ENCODE results near the gene CCDC40. TPM values are rescaled to one million over a fixed set of nuclear protein-coding genes. Genes with fewer than 3 reads are reported as not detected.

Gene CCDC40
- total and polyA plus RNA-seq, 2 donors from 2014 or later, result 5.1 to 22.6 TPM

DNA sequence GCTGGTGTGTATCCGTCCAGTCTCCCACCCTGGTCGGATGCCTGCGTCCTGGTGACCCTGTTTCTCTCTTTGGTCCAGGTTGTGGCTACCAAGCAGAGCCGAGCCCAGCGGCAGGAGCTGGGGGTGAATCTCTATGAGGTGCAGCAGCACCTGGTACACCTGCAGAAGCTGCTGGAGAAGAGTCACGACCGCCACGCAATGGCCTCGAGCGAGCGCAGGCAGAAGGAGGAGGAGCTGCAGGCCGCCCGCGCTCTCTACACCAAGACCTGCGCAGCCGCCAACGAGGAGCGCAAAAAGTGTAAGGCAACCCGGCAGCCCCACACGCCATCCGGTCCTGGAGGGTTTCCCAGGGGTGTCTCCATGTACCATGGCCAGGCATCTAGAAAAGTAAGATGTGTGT, 13.5 kb downstream of the CCDC40 start:
- H3K27me3 ChIP-seq (ENCODE audit: control insufficient read depth, insufficient read depth, low read length), result no peaks in the 10 kb centered on the region
- TF ChIP-seq, protein P1, sequence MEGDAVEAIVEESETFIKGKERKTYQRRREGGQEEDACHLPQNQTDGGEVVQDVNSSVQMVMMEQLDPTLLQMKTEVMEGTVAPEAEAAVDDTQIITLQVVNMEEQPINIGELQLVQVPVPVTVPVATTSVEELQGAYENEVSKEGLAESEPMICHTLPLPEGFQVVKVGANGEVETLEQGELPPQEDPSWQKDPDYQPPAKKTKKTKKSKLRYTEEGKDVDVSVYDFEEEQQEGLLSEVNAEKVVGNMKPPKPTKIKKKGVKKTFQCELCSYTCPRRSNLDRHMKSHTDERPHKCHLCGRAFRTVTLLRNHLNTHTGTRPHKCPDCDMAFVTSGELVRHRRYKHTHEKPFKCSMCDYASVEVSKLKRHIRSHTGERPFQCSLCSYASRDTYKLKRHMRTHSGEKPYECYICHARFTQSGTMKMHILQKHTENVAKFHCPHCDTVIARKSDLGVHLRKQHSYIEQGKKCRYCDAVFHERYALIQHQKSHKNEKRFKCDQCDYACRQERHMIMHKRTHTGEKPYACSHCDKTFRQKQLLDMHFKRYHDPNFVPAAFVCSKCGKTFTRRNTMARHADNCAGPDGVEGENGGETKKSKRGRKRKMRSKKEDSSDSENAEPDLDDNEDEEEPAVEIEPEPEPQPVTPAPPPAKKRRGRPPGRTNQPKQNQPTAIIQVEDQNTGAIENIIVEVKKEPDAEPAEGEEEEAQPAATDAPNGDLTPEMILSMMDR (IDR thresholded peaks at IDR 0.05; ENCODE audit: borderline replicate concordance, extremely low read depth, insufficient read depth), result no peak
- no peaks in the 10 kb centered on the region for H3K4me1 ChIP-seq (ENCODE audit: control insufficient read depth in 2 of 3, insufficient read depth in 2 of 3, low read depth in 1 of 3, low read length in 3 of 3)
- no peak overlapping the region for H3K4me3 ChIP-seq (ENCODE audit: low read length in 3 of 3)
- H3K36me3 ChIP-seq (ENCODE audit: control insufficient read depth in 2 of 3, insufficient read depth in 3 of 3, low read length in 3 of 3), result peaks cover 0 to 4% (median 0%) of the 10 kb centered on the region in 3 donors
- H3K27ac ChIP-seq (ENCODE audit: low read depth in 2 of 2, low read length in 2 of 2), result no peak overlapping the region
- H3K9ac ChIP-seq (ENCODE audit: low read length in 3 of 3), result no peak overlapping the region
- no peaks in the 10 kb centered on the region for H3K9me3 ChIP-seq (ENCODE audit: control insufficient read depth in 2 of 3, insufficient read depth in 1 of 3, low read length in 3 of 3)
- DNase-seq, result peak in 1 of 5 donors; percentile 59
- FAIRE-seq, result no peak
- intact Hi-C loops (cut with DNase I), result no loop called here

DNA sequence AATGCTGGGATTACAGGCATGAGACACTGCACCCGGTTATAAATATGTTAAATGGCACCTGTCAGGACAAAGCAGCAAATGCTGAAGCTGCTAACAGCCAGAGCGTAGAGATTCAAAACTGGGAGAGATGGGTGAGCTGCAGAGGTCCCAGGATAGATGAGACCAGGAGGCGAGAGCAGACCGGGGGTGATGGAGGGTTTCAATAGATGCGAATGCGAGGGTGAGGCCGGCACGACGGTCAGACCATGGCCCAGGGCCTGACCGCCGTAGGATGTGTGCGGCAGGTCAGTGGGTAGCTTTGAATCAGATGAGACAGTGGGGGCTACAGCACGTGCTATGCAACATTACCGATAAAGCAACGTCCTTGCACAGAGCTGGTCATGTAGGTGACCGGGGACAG, 14.3 kb downstream of the CCDC40 start:
- no peak for FAIRE-seq

DNA sequence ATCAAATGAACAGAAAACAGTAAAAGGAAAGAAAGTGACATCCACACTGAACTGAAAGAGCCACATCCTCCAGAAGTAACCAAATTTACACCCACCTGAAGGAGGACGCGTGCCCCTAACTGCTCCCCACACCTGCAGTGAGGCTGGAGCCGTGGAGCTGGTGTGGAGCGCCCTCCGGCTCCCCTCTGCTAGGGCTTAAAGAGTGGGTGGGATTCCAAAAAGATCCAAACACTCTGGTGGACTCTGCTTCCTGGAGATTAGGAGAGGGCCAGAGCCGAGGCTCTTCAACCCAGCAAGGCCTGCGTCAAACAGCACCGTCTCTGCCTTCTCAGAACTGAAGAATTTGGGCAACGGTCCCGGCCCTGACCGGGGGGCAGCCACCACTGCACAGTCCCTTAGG, 15.2 kb downstream of the CCDC40 start:
- Histone ChIP-seq H3K4me3 (ENCODE audit: low read length in 3 of 3) (no peak overlapping the region), H3K27ac (ENCODE audit: low read depth in 2 of 2, low read length in 2 of 2) (no peak overlapping the region), H3K36me3 (ENCODE audit: control insufficient read depth in 2 of 3, insufficient read depth in 3 of 3, low read length in 3 of 3) (peaks cover 0 to 4% (median 0%) of the 10 kb centered on the region in 3 donors), H3K4me1 (ENCODE audit: control insufficient read depth in 2 of 3, insufficient read depth in 2 of 3, low read depth in 1 of 3, low read length in 3 of 3) (no peaks in the 10 kb centered on the region), H3K9ac (ENCODE audit: low read length in 3 of 3) (no peak overlapping the region), H3K27me3 (ENCODE audit: control insufficient read depth, insufficient read depth, low read length) (no peaks in the 10 kb centered on the region), H3K9me3 (ENCODE audit: control insufficient read depth in 2 of 3, insufficient read depth in 1 of 3, low read length in 3 of 3) (no peaks in the 10 kb centered on the region)
- TF ChIP-seq, protein P1 (IDR thresholded peaks at IDR 0.05; ENCODE audit: borderline replicate concordance, extremely low read depth, insufficient read depth), result no peak
- intact Hi-C loops (cut with DNase I), result no loop called here
- DNase-seq (peak in 1 of 5 donors; percentile 32), FAIRE-seq (no peak)

More for the DNA sequence above, 14.3 kb downstream of the CCDC40 start:
- Histone ChIP-seq H3K36me3 (ENCODE audit: control insufficient read depth in 2 of 3, insufficient read depth in 3 of 3, low read length in 3 of 3) (peaks cover 0 to 4% (median 0%) of the 10 kb centered on the region in 3 donors), H3K9me3 (ENCODE audit: control insufficient read depth in 2 of 3, insufficient read depth in 1 of 3, low read length in 3 of 3) (no peaks in the 10 kb centered on the region), H3K4me3 (ENCODE audit: low read length in 3 of 3) (no peak overlapping the region), H3K27me3 (ENCODE audit: control insufficient read depth, insufficient read depth, low read length) (no peaks in the 10 kb centered on the region), H3K9ac (ENCODE audit: low read length in 3 of 3) (no peak overlapping the region), H3K27ac (ENCODE audit: low read depth in 2 of 2, low read length in 2 of 2) (no peak overlapping the region), H3K4me1 (ENCODE audit: control insufficient read depth in 2 of 3, insufficient read depth in 2 of 3, low read depth in 1 of 3, low read length in 3 of 3) (no peaks in the 10 kb centered on the region)
- DNase-seq, result peak in 1 of 5 donors; percentile 46
- TF ChIP-seq, protein P1 (IDR thresholded peaks at IDR 0.05; ENCODE audit: borderline replicate concordance, extremely low read depth, insufficient read depth), result no peak
- intact Hi-C loops (cut with DNase I), result no loop called here

DNA sequence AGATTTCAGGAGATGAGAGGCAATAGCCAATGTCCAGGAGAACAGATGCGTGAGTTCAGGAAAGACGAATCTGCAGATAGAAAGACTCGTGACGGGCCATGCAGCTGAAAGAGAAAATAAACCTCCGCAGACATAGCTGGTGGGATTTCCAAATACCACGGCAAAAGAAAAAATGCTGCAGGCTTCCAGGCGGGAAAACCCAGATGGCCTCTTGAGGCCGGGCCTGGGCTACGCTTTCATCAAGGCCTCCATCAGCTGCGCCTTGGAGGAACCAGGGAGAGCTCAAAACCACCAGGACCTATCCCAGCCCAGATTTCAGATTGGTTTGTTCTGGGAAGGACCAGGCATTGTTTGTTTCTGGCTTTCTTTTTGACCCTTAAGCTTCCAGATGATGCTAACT, 16.7 kb downstream of the CCDC40 start:
- FAIRE-seq, result no peak

More for the DNA sequence above, 16.7 kb downstream of the CCDC40 start:
- TF ChIP-seq, protein P1 (IDR thresholded peaks at IDR 0.05; ENCODE audit: borderline replicate concordance, extremely low read depth, insufficient read depth), result no peak
- Histone ChIP-seq H3K4me3 (ENCODE audit: low read length in 3 of 3) (no peak overlapping the region), H3K9ac (ENCODE audit: low read length in 3 of 3) (no peak overlapping the region), H3K36me3 (ENCODE audit: control insufficient read depth in 2 of 3, insufficient read depth in 3 of 3, low read length in 3 of 3) (peaks cover 0 to 4% (median 0%) of the 10 kb centered on the region in 3 donors), H3K9me3 (ENCODE audit: control insufficient read depth in 2 of 3, insufficient read depth in 1 of 3, low read length in 3 of 3) (no peaks in the 10 kb centered on the region), H3K27me3 (ENCODE audit: control insufficient read depth, insufficient read depth, low read length) (no peaks in the 10 kb centered on the region), H3K27ac (ENCODE audit: low read depth in 2 of 2, low read length in 2 of 2) (peak overlapping the region in 1 of 2 donors; percentile 23), H3K4me1 (ENCODE audit: control insufficient read depth in 2 of 3, insufficient read depth in 2 of 3, low read depth in 1 of 3, low read length in 3 of 3) (no peaks in the 10 kb centered on the region)
- peak in 1 of 5 donors; percentile 63 for DNase-seq
- intact Hi-C loops (cut with DNase I), result no loop called here

Data from kidney (tissue), 14 donors.